ENCODE data around the gene SHOC2.

DNA sequence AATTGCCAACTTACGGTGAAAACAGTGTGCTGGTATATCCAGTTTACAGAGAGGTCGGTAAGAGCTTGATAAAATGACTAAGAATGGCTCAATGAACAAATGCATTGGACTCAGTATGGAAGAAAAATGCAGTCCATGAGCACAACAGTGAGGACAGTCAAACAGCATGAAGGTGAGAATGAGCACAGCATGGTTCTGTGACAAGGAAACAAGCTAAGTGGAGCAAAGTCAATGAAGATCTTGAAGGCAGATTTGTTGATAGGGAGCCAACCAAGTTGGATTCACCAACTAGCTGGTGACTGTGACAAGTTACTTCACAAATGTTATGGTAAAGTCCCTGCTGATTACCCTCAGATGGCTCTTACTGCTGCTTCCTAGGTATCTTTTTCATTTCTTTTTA is 75.9 kb downstream of the SHOC2 start:
- TF ChIP-seq POLR2AphosphoS5 (IDR thresholded peaks at IDR 0.05; ENCODE audit: low read depth) (no peak), CREB1 (CRISPR knock-in tag; IDR thresholded peaks at IDR 0.05; ENCODE audit: low read depth) (no peak), STAT1 (IDR thresholded peaks at IDR 0.05; ENCODE audit: unreplicated experiment) (no peak), EZH2phosphoT487 (IDR thresholded peaks at IDR 0.05; ENCODE audit: unreplicated experiment) (no peak), EZH2 (IDR thresholded peaks at IDR 0.05; ENCODE audit: low read depth, unreplicated experiment) (no peak)
- TF ChIP-seq, protein P1, sequence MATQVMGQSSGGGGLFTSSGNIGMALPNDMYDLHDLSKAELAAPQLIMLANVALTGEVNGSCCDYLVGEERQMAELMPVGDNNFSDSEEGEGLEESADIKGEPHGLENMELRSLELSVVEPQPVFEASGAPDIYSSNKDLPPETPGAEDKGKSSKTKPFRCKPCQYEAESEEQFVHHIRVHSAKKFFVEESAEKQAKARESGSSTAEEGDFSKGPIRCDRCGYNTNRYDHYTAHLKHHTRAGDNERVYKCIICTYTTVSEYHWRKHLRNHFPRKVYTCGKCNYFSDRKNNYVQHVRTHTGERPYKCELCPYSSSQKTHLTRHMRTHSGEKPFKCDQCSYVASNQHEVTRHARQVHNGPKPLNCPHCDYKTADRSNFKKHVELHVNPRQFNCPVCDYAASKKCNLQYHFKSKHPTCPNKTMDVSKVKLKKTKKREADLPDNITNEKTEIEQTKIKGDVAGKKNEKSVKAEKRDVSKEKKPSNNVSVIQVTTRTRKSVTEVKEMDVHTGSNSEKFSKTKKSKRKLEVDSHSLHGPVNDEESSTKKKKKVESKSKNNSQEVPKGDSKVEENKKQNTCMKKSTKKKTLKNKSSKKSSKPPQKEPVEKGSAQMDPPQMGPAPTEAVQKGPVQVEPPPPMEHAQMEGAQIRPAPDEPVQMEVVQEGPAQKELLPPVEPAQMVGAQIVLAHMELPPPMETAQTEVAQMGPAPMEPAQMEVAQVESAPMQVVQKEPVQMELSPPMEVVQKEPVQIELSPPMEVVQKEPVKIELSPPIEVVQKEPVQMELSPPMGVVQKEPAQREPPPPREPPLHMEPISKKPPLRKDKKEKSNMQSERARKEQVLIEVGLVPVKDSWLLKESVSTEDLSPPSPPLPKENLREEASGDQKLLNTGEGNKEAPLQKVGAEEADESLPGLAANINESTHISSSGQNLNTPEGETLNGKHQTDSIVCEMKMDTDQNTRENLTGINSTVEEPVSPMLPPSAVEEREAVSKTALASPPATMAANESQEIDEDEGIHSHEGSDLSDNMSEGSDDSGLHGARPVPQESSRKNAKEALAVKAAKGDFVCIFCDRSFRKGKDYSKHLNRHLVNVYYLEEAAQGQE (IDR thresholded peaks at IDR 0.05; ENCODE audit: unreplicated experiment) = no peak
- TF ChIP-seq, protein P2, sequence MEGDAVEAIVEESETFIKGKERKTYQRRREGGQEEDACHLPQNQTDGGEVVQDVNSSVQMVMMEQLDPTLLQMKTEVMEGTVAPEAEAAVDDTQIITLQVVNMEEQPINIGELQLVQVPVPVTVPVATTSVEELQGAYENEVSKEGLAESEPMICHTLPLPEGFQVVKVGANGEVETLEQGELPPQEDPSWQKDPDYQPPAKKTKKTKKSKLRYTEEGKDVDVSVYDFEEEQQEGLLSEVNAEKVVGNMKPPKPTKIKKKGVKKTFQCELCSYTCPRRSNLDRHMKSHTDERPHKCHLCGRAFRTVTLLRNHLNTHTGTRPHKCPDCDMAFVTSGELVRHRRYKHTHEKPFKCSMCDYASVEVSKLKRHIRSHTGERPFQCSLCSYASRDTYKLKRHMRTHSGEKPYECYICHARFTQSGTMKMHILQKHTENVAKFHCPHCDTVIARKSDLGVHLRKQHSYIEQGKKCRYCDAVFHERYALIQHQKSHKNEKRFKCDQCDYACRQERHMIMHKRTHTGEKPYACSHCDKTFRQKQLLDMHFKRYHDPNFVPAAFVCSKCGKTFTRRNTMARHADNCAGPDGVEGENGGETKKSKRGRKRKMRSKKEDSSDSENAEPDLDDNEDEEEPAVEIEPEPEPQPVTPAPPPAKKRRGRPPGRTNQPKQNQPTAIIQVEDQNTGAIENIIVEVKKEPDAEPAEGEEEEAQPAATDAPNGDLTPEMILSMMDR (conservative IDR thresholded peaks at IDR 0.05; ENCODE audit: low read depth in 2 of 2) = no peak
